ENCODE results near the gene KCNC1. TPM values are rescaled to one million over a fixed set of nuclear protein-coding genes. Genes with fewer than 3 reads are reported as not detected.

The KCNC1 gene
- polyA plus RNA-seq, 1 experiment: not detected

DNA sequence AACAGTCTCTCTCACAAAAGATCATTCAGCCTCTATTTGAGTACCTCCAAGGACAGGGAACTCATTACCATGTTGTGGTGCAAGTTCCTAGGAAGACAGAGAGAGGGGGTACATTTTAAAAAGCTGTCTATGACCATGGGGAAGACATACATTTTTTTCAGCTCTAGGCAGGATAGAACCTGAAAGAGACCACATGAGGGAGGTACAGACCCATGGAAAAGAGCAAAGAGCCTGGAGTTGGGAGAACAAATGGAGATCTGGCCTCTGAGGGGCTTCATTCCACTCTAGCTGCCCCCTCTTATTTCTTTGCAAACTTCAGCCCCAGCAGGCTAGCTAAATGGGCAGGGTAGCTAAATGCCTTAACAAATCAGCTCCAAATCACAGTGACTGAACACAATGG, 36.3 kb downstream of the KCNC1 start:
- TF ChIP-seq, protein P1, sequence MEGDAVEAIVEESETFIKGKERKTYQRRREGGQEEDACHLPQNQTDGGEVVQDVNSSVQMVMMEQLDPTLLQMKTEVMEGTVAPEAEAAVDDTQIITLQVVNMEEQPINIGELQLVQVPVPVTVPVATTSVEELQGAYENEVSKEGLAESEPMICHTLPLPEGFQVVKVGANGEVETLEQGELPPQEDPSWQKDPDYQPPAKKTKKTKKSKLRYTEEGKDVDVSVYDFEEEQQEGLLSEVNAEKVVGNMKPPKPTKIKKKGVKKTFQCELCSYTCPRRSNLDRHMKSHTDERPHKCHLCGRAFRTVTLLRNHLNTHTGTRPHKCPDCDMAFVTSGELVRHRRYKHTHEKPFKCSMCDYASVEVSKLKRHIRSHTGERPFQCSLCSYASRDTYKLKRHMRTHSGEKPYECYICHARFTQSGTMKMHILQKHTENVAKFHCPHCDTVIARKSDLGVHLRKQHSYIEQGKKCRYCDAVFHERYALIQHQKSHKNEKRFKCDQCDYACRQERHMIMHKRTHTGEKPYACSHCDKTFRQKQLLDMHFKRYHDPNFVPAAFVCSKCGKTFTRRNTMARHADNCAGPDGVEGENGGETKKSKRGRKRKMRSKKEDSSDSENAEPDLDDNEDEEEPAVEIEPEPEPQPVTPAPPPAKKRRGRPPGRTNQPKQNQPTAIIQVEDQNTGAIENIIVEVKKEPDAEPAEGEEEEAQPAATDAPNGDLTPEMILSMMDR (IDR thresholded peaks at IDR 0.05; ENCODE audit: low read depth, low read length): peak; percentile 50
- peaks cover 6% of the 10 kb centered on the region for H3K27me3 ChIP-seq (ENCODE audit: control insufficient read depth, insufficient read depth, low read length)

DNA sequence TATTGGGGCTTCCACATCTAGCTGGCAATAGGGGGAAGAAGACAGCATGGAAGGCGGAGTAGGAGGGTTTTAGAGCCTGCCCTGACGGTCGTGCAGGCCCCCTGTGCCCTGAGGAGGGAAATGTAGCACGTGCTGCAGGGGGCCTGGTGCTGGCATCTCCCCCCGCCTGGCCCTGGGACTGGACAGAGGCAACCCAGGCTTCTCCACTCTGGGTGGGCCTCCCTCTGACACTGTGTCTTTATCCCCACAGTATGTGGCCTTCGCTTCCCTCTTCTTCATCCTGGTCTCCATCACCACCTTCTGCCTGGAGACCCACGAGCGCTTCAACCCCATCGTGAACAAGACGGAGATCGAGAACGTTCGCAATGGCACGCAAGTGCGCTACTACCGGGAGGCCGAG, 36.8 kb downstream of the KCNC1 start:
- ChIA-PET CTCF (interaction anchor here (1.0 to 4.5 kb wide), 6 partner anchors 40 to 215 kb away, joined by 3 to 38 read pairs (median 6); no protein-coding TSS in a partner anchor), POLR2A (no interaction called here)
- DNase-seq (ENCODE audit: low read depth, low spot score): no peak

More for the DNA sequence above, 36.3 kb downstream of the KCNC1 start:
- DNase-seq (ENCODE audit: low read depth, low spot score): no peak
- ChIA-PET POLR2A (no interaction called here), CTCF (interaction anchor here (1.0 to 4.5 kb wide), 8 partner anchors 36 to 216 kb away, joined by 3 to 38 read pairs (median 6); partner anchors contain the start of gene KCNC1)
- no peak overlapping the region for H3K27ac ChIP-seq (ENCODE audit: low read depth, low read length)
- H3K4me3 ChIP-seq (ENCODE audit: low read depth, low read length): no peak overlapping the region
- peaks cover 5% of the 10 kb centered on the region; the same call in 1 of the 2 replicates for H3K9me3 ChIP-seq (ENCODE audit: control insufficient read depth, insufficient read depth, low read length)

DNA sequence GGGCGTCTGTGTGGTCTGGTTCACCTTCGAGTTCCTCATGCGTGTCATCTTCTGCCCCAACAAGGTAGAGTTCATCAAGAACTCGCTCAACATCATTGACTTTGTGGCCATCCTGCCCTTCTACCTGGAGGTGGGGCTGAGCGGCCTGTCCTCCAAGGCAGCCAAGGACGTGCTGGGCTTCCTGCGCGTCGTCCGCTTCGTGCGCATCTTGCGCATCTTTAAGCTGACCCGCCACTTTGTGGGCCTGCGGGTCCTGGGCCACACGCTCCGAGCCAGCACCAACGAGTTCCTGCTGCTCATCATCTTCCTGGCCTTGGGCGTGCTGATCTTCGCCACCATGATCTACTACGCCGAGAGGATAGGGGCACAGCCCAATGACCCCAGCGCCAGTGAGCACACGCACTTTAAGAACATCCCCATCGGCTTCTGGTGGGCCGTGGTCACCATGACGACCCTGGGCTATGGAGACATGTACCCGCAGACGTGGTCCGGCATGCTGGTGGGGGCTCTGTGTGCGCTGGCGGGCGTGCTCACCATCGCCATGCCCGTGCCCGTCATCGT, 37.3 kb downstream of the KCNC1 start:
- peaks cover 5% of the 10 kb centered on the region; the same call in 1 of the 2 replicates for H3K9me3 ChIP-seq (ENCODE audit: control insufficient read depth, insufficient read depth, low read length)
- no peak overlapping the region for H3K4me3 ChIP-seq (ENCODE audit: low read depth, low read length)
- peaks cover 6% of the 10 kb centered on the region for H3K27me3 ChIP-seq (ENCODE audit: control insufficient read depth, insufficient read depth, low read length)
- ChIA-PET POLR2A (no interaction called here), CTCF (interaction anchor here (1.1 to 4.5 kb wide), 3 partner anchors 41 to 207 kb away, joined by 6 to 38 read pairs (median 32); no protein-coding TSS in a partner anchor)
- H3K27ac ChIP-seq (ENCODE audit: low read depth, low read length): no peak overlapping the region
- DNase-seq (ENCODE audit: low read depth, low spot score): no peak
- TF ChIP-seq, protein P1 (IDR thresholded peaks at IDR 0.05; ENCODE audit: low read depth, low read length): no peak

More for the DNA sequence above, 36.8 kb downstream of the KCNC1 start:
- TF ChIP-seq, protein P1 (IDR thresholded peaks at IDR 0.05; ENCODE audit: low read depth, low read length): no peak
- peaks cover 6% of the 10 kb centered on the region for H3K27me3 ChIP-seq (ENCODE audit: control insufficient read depth, insufficient read depth, low read length)
- H3K9me3 ChIP-seq (ENCODE audit: control insufficient read depth, insufficient read depth, low read length): peaks cover 5% of the 10 kb centered on the region; the same call in 1 of the 2 replicates
- H3K4me3 ChIP-seq (ENCODE audit: low read depth, low read length): no peak overlapping the region
- H3K27ac ChIP-seq (ENCODE audit: low read depth, low read length): no peak overlapping the region

DNA sequence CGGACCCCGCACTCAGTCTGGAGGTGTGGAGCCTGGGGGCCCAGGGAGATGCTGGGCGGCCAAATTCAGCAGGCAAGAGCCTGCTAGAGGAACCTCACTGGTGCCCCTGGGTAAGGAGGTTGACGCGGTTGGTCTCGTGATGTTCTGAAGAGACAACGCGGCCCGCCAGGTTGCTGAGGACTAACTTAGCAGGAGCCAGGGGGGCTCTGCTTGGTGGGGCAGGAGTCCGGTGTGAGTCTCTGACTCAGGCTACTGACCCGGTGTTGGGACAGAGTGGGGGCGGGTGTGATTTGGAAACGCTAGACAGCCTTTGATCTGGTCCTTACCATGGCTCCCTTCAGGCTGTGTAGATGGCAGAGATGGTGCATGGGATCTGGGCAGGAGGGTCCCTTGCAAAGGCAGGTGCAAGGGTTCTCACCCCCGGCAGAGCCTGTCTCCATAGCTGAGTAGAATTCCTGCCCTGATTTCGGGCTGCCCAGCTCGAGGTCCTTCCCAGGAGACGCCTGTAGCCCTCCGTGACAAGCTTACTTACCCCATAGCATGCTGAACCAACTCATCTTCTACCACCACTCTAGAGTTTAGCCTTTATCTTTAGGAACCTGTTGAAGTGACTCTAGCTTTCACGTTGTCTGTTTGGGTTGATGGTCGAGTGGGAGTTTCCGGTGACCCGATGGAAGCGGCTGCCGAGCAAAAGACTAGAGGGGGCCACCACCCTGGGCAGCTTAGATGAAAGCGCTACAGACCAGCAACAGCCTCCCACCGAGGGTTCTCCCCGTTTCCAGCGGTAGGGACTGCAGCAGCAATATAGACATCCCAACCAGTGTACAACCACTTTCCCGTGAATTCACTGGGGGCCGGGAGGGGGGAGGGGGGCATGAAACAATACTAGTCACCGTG, 38.4 kb downstream of the KCNC1 start:
- H3K9me3 ChIP-seq (ENCODE audit: control insufficient read depth, insufficient read depth, low read length): peaks cover 5% of the 10 kb centered on the region; the same call in 1 of the 2 replicates
- H3K27me3 ChIP-seq (ENCODE audit: control insufficient read depth, insufficient read depth, low read length): peaks cover 6% of the 10 kb centered on the region
- H3K4me3 ChIP-seq (ENCODE audit: low read depth, low read length): no peak overlapping the region
- ChIA-PET POLR2A (no interaction called here), CTCF (no interaction called here)
- DNase-seq (ENCODE audit: low read depth, low spot score): no peak
- TF ChIP-seq, protein P1 (IDR thresholded peaks at IDR 0.05; ENCODE audit: low read depth, low read length): no peak
- H3K27ac ChIP-seq (ENCODE audit: low read depth, low read length): no peak overlapping the region

DNA sequence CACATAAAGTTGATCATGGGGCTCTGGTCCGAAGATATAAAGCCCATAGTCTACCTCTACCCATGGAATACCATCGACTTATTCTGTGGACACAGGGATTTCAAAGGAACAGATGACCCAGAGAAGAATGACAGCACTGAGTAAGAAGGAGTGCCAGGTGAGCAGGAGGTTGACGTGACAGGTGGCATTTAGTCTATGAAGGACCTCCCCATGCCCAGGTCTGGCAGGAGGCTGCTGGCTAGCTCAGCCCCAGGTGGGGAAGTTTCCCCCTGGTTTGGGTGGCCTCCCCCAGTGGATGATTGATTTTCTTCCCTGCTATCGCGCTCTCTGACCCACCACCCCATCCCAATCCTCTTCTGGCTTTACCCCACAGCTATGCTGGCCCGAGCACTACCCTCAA, 39.1 kb downstream of the KCNC1 start:
- peaks cover 5% of the 10 kb centered on the region; the same call in 1 of the 2 replicates for H3K9me3 ChIP-seq (ENCODE audit: control insufficient read depth, insufficient read depth, low read length)
- no peak for DNase-seq (ENCODE audit: low read depth, low spot score)
- H3K4me3 ChIP-seq (ENCODE audit: low read depth, low read length): no peak overlapping the region
- TF ChIP-seq, protein P1 (IDR thresholded peaks at IDR 0.05; ENCODE audit: low read depth, low read length): no peak
- H3K27ac ChIP-seq (ENCODE audit: low read depth, low read length): no peak overlapping the region
- POLR2A ChIA-PET: no interaction called here
- CTCF ChIA-PET: no interaction called here
- peaks cover 6% of the 10 kb centered on the region for H3K27me3 ChIP-seq (ENCODE audit: control insufficient read depth, insufficient read depth, low read length)

Measured in AG04450 (cell line).